Osteoblast (primary cell): ENCODE measurements around the gene DSE. TPM values are rescaled to one million over a fixed set of nuclear protein-coding genes. Genes with fewer than 3 reads are reported as not detected.

Experiments
- DNase-seq: peaks from one replicate; pipeline ENCODE4 v3.0.0; 2011; ENCODE audit warnings: low spot score, mixed read lengths; ENCODE audit not compliant: insufficient read length; ENCODE audit errors: missing footprints
- H2AFZ ChIP-seq: 2 replicates; pipeline ENCODE4 v1.6.0; 2011; ENCODE audit warnings: mild to moderate bottlenecking, low read length
- H3K27ac ChIP-seq: 2 replicates; pipeline ENCODE4 v1.5.1; 2011; ENCODE audit warnings: mild to moderate bottlenecking, low read depth, low read length, moderate library complexity
- H3K27me3 ChIP-seq: 2 replicates; pipeline ENCODE4 v1.6.0; 2012; ENCODE audit warnings: mild to moderate bottlenecking, control low read depth, inconsistent platforms, low read length, moderate library complexity; ENCODE audit not compliant: insufficient read depth
- H3K36me3 ChIP-seq: 2 replicates; pipeline ENCODE4 v1.5.1; 2011; ENCODE audit warnings: mild to moderate bottlenecking, low read length, control low read depth, moderate library complexity; ENCODE audit not compliant: insufficient read depth
- H3K4me1 ChIP-seq: 2 replicates; pipeline ENCODE4 v1.5.1; 2011; ENCODE audit warnings: mild to moderate bottlenecking, low read length, control low read depth, moderate library complexity; ENCODE audit not compliant: insufficient read depth
- H3K4me2 ChIP-seq: 2 replicates; pipeline ENCODE4 v1.6.0; 2011; ENCODE audit warnings: mild to moderate bottlenecking, low read length; ENCODE audit not compliant: insufficient read depth
- H3K4me3 ChIP-seq: fragments of 200-600 bp; sonication (generic); 3 replicates; pipeline ENCODE4 v1.5.1; 2012; ENCODE audit warnings: mild to moderate bottlenecking, low read length, inconsistent platforms; ENCODE audit not compliant: insufficient read depth
- H3K79me2 ChIP-seq: 2 replicates; pipeline ENCODE4 v1.6.0; 2012; ENCODE audit warnings: mild to moderate bottlenecking, low read length, control low read depth, inconsistent platforms; ENCODE audit not compliant: insufficient read depth
- H3K9me3 ChIP-seq: 2 replicates; pipeline ENCODE4 v1.5.1; 2011; ENCODE audit warnings: low read depth, low read length, control low read depth
- H4K20me1 ChIP-seq: 2 replicates; pipeline ENCODE4 v1.6.0; 2012; ENCODE audit warnings: mild to moderate bottlenecking, low read length, control low read depth; ENCODE audit not compliant: insufficient read depth
- total RNA-seq: library from RNA; depleted of rRNA; stranded (reverse); fragments of >200 nt; gene quantifications from 2 replicates; pipeline ENCODE4 v1.2.3, GENCODE V29; 2012
- TF ChIP-seq, protein P1 (sequence below): IDR thresholded peaks from 2 replicates; pipeline ENCODE4 v1.5.1; 2011; ENCODE audit warnings: mild to moderate bottlenecking, low read depth, low read length, moderate library complexity; ENCODE audit errors: extremely low read depth

The DSE gene
- total RNA-seq, 1 donor: 193 TPM

DNA sequence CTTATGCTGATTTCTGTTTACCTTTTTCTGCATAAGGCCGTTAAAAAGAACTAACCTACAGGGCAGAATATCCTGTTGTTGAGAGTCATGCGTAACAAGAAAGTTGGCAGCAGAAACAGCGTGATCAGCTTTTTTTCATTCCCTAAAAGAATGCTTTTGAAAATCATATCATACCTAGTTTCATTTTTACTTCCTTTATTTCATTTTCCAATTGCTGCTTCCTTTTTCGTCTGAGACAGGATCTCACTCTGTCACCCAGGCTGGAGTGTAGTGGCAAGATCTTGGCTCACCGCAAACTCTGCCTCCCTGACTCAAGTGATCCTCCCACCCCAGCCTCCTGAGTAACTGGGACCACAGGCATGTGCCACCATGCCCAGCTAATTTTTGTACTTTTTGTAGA lies 94.5 kb downstream of the DSE start:
- H2AFZ ChIP-seq: no peak overlapping the region
- no peak overlapping the region for H3K4me3 ChIP-seq
- H3K27me3 ChIP-seq: peaks cover 8% of the 10 kb centered on the region
- H3K36me3 ChIP-seq: no peaks in the 10 kb centered on the region
- DNase-seq: no peak
- no peaks in the 10 kb centered on the region for H3K9me3 ChIP-seq
- H3K79me2 ChIP-seq: no peaks in the 10 kb centered on the region
- H4K20me1 ChIP-seq: no peaks in the 10 kb centered on the region
- TF ChIP-seq, protein P1, sequence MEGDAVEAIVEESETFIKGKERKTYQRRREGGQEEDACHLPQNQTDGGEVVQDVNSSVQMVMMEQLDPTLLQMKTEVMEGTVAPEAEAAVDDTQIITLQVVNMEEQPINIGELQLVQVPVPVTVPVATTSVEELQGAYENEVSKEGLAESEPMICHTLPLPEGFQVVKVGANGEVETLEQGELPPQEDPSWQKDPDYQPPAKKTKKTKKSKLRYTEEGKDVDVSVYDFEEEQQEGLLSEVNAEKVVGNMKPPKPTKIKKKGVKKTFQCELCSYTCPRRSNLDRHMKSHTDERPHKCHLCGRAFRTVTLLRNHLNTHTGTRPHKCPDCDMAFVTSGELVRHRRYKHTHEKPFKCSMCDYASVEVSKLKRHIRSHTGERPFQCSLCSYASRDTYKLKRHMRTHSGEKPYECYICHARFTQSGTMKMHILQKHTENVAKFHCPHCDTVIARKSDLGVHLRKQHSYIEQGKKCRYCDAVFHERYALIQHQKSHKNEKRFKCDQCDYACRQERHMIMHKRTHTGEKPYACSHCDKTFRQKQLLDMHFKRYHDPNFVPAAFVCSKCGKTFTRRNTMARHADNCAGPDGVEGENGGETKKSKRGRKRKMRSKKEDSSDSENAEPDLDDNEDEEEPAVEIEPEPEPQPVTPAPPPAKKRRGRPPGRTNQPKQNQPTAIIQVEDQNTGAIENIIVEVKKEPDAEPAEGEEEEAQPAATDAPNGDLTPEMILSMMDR: no peak
- no peak overlapping the region for H3K27ac ChIP-seq
- H3K4me1 ChIP-seq: peaks cover 12% of the 10 kb centered on the region
- no peak overlapping the region for H3K4me2 ChIP-seq

DNA sequence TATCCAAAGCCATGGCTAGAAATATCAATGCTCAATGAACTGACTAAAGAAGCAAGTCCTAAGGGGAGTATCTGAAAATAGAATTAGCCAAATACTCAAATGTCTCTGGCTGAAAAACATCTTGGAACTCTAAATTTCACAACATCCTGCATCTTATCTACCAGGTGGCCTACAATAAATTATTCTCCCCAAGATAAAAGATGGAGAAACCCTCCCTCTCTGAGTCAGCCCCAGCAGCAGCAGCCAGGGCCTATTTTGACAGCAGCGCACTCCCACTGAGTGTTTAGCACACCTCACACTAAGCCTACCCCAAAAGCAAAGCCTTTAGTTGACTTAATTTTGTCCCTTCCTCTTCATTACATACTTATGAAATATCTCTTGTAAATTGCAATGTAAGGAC lies 96.3 kb downstream of the DSE start:
- no peak for DNase-seq
- TF ChIP-seq, protein P1: no peak
- H4K20me1 ChIP-seq: no peaks in the 10 kb centered on the region

DNA sequence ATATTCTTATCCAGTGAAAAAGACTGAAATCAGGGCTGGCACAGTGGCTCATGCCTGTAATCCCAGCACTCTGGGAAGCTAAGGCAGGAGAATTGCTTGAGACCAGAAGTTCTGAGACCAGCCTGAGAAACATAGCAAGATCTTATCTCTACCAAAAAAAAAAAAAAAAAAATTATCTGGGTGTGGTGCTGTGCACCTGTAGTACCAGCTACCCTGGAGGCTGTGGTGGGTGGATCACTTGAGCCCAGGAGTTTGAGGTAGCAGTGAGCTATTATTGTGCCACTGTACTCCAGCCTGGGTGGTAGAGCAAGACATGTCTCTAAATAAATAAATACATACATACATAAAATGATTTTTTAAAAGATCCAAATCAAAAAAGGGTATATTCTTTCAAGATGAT lies 96.8 kb downstream of the DSE start:
- Histone ChIP-seq H3K4me3 (no peak overlapping the region), H3K27ac (no peak overlapping the region), H4K20me1 (no peaks in the 10 kb centered on the region), H3K79me2 (no peaks in the 10 kb centered on the region), H3K9me3 (no peaks in the 10 kb centered on the region), H2AFZ (no peak overlapping the region), H3K4me1 (peaks cover 1% of the 10 kb centered on the region), H3K36me3 (no peaks in the 10 kb centered on the region), H3K27me3 (peaks cover 3% of the 10 kb centered on the region), H3K4me2 (no peak overlapping the region)
- TF ChIP-seq, protein P1: no peak
- DNase-seq: no peak

More for the DNA sequence above, 96.3 kb downstream of the DSE start:
- no peaks in the 10 kb centered on the region for H3K9me3 ChIP-seq
- no peak overlapping the region for H2AFZ ChIP-seq
- peaks cover 3% of the 10 kb centered on the region for H3K27me3 ChIP-seq
- no peaks in the 10 kb centered on the region for H3K36me3 ChIP-seq
- H3K4me1 ChIP-seq: peaks cover 5% of the 10 kb centered on the region
- no peak overlapping the region for H3K4me2 ChIP-seq
- no peaks in the 10 kb centered on the region for H3K79me2 ChIP-seq
- no peak overlapping the region for H3K4me3 ChIP-seq
- H3K27ac ChIP-seq: no peak overlapping the region

DNA sequence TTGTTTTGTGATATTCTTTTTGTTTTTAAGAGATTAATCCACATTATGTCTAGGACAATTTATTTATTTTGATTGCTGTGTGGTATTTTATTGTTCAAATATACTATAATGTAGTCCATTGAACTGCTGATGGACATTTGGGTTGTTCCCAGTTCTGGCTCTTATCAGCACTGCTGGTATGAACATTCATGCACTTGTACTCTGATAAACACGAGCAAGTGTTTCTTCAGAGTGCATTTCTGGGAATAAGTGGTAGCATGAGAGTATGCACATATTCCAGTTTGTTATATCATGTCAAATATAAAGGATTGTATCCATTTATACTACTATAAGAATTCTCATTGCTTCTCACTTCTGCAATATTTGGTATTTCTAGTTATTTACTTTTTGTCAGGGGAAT lies 97.5 kb downstream of the DSE start:
- Histone ChIP-seq H3K4me1 (no peaks in the 10 kb centered on the region), H3K9me3 (no peaks in the 10 kb centered on the region), H3K27ac (no peak overlapping the region), H2AFZ (no peak overlapping the region), H3K79me2 (no peaks in the 10 kb centered on the region), H4K20me1 (no peaks in the 10 kb centered on the region), H3K4me2 (no peak overlapping the region), H3K4me3 (no peak overlapping the region), H3K27me3 (peaks cover 1% of the 10 kb centered on the region), H3K36me3 (no peaks in the 10 kb centered on the region)
- no peak for DNase-seq
- TF ChIP-seq, protein P1: no peak
